Peyer's patch (tissue), 4 donors: ENCODE measurements around the gene CTCFL.

Experiments used
- POLR2A ChIP-seq, 2 donors: fragments of 450-650 bp; IDR thresholded peaks; one replicate each; pipeline ENCODE4 v1.5.1; 2017; ENCODE audit warnings: antibody characterized with exemption in 2 of 2, mild to moderate bottlenecking in 2 of 2, moderate library complexity in 2 of 2
- TF ChIP-seq, protein P1 (sequence below), 6 experiments: fragments of 450-650 bp in 4 of 6; fragments of 200-600 bp in 2 of 6; sonication (generic) in 1 of 6; IDR thresholded peaks; one replicate each; pipeline ENCODE4 v1.5.1; 2017 to 2019; ENCODE audit warnings: antibody characterized with exemption in 6 of 6, mild to moderate bottlenecking in 3 of 6, moderate library complexity in 1 of 6

DNA sequence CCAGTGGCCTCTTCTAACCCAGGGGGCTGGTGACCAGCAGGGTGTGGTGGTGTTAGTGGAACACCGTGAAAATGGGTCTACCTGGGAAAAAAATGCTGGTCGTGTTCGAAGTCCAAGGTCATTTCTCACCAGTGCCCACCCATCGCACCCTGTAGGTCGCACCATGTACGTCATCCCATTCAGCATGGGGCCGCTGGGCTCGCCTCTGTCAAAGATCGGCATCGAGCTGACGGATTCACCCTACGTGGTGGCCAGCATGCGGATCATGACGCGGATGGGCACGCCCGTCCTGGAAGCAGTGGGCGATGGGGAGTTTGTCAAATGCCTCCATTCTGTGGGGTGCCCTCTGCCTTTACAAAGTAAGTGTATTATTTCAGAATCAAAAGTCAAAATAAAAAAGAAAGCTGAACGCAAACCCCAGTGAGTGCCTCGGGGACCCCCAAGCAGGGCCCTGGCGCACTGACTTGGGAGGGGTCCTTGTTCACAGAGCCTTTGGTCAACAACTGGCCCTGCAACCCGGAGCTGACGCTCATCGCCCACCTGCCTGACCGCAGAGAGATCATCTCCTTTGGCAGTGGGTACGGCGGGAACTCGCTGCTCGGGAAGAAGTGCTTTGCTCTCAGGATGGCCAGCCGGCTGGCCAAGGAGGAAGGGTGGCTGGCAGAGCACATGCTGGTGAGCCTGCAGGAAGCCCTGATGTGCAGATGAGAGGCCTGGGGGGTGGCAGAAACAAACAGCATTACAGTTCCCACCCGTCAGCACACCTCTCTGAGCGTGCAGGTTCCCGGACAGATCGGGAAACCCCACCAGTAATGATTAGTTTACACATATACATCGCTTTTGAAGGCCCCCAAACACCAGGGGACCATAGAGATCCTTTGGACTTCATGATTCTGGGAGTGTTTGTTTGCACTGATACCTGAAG, 37.9 kb upstream of the CTCFL start:
- TF ChIP-seq, protein P1, sequence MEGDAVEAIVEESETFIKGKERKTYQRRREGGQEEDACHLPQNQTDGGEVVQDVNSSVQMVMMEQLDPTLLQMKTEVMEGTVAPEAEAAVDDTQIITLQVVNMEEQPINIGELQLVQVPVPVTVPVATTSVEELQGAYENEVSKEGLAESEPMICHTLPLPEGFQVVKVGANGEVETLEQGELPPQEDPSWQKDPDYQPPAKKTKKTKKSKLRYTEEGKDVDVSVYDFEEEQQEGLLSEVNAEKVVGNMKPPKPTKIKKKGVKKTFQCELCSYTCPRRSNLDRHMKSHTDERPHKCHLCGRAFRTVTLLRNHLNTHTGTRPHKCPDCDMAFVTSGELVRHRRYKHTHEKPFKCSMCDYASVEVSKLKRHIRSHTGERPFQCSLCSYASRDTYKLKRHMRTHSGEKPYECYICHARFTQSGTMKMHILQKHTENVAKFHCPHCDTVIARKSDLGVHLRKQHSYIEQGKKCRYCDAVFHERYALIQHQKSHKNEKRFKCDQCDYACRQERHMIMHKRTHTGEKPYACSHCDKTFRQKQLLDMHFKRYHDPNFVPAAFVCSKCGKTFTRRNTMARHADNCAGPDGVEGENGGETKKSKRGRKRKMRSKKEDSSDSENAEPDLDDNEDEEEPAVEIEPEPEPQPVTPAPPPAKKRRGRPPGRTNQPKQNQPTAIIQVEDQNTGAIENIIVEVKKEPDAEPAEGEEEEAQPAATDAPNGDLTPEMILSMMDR (IDR thresholded peaks at IDR 0.05): no peak
- TF ChIP-seq POLR2A (IDR thresholded peaks at IDR 0.05): peak in 1 of 2 donors; percentile 11
